SH-SY5Y (cell line): ENCODE measurements around the gene DDX6.

Source experiments
- GATA2 ChIP-seq: IDR thresholded peaks from 2 replicates; pipeline ENCODE4 v1.6.1; 2011; ENCODE audit warnings: mild to moderate bottlenecking, low read depth, low read length
- GATA3 ChIP-seq: IDR thresholded peaks from 2 replicates; pipeline ENCODE4 v1.6.1; 2011; ENCODE audit warnings: low read depth, mild to moderate bottlenecking, low read length, moderate library complexity

DNA sequence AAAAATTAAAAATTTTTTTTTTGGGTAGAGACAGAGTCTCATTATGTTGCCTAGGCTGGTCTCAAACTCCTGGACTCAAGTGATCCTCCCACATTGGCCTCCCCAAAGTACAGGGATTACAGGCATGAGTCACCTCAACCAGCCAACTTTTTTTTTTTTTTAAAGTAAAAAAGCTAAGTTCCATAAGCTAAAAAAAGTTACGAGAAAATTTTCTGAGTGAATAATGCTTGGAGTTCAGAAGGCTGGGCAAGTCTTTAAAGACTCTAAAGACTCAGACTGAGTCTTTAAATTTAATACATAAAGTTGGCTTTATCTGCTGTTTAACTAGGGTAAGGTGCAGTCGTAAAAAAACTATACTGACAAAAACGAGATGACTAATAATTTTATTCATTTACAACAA is 5.6 kb downstream of the DDX6 start:
- no peak for TF ChIP-seq GATA2
- no peak for TF ChIP-seq GATA3
